ENCODE data around the gene CPNE1.
A peak's percentile ranks its signal among the peaks of the same experiment; 100 is the strongest.
"Not testable (repeated sequence)": the region's sequence is repeated elsewhere in the genome, so short reads cannot be mapped to it uniquely, and the experiment has no call there.

The CPNE1 gene

DNA sequence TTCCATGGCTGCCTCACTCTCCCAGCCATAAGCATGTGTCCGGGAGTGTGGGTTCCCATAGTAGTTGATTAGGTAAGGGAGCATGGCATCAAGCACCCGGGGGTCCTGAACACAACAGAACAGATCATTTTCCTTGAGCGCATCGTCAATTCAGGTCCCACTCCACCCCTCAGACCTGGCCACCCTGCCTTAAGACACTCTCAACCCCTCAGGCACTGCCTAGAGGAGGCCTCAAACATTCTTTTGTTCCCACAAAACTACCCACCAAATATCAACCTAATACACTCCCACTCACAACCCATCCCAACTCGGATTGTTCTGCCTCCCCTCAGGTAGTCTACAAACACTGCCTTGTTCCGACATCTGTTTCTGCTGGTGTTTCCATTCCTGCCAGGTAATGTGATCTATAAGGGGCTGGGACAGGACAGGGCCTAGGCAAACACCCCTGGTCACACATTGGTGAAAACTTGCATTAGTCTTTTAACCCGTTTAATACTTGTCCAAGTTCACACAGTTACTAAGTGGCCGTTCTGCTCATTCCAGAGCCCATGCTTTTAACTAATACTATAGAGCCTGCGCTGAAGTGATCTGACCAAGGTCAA is 33.1 kb upstream of the CPNE1 start:
- DNase-seq, result no peak

GRCh38 chr20:35695978-35696377 is 31.3 kb upstream of the CPNE1 start:
- no peak for DNase-seq

GRCh38 chr20:35695245-35695749 is 30.6 kb upstream of the CPNE1 start:
- no peak for DNase-seq

DNA sequence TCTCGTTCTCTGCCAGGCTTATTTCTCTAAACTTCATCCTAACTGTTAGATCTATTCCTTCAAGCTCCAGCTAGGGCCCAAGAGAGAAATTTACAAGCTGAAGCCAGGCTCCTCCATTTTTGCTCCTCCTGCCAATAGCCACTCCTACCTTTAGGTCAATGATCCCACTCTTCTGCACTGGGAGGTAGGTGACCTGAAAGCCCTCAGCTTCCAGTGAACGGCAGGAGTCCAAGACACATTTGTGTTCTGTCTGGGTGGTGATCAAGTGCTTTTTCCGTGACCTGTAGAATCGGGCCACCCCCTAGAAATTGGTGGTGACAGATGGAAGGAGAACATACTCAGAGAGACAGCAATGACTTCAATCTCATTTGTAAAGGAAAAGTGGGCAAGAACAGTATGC is 25.6 kb upstream of the CPNE1 start:
- DNase-seq, result no peak

GRCh38 chr20:35686872-35687271 is 22.2 kb upstream of the CPNE1 start:
- not testable (repeated sequence) for DNase-seq

DNA sequence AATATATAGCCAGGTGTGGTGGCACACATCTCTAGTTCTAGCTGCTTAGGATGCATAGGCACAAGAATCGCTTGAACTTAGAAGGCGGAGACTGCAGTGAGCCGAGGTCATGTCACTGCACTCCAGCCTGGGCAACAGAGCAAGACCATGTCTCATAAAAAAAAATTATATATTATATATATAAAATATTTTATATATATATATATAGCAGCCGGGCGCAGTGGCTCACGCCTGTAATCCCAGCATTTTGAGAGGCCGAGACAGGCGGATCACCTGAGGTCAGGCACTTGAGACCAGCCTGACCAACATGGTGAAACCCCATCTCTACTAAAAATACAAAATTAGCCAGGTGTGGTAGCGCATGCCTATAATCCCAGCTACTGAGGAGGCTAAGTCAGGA is 20.7 kb upstream of the CPNE1 start:
- DNase-seq, result not testable (repeated sequence)

DNA sequence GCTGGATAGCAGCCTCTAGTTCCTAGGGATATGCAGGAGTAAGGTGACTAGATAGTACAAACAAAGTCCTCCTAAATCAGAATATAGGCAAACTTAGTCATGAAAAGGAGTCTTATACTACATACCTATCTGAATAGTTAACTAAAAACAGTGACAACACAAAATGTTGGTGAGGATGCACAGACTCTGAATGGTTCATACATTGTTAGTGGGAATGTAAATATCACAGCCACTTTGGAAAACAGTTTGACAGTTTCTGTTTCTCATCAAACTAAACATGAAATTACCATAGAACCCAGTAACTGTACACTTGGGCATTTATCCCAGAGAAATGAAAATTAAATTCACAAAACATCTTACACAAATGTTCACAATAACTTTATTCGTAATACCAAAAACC is 17.3 kb upstream of the CPNE1 start:
- DNase-seq, result no peak

DNA sequence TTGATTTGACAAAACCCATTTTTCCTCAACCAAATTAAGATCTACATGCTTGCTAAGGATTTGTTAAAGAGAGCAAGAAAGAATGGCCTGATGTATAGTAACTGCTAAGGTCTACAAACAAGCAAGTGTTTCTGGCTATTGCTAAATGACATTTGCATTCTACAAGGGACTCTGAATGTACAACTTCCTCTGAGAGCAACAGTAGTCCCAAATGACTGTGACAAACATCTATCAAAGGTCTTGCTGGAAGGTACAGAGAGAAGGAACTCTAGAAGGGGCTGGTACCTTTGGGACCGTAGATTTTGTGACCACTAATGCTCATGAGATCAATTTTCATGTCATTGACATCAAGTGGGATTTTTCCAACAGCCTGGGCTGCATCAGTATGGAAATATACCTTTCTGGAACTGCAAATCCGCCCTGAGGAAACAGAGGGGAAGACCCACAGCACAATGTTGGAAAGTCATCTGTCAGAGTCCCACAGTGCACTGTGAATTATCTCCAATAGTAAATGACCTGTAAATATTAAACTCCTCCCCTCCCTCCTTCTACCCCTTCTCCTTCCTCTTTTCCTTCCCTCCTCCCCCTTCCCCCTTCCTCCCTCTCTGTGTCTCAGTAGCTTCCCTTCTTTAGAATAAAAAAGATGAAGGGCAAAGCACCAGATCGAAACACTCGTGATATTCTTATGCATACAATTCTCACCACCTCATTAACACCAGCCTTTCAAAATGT is 15.9 kb upstream of the CPNE1 start:
- no peak for DNase-seq

DNA sequence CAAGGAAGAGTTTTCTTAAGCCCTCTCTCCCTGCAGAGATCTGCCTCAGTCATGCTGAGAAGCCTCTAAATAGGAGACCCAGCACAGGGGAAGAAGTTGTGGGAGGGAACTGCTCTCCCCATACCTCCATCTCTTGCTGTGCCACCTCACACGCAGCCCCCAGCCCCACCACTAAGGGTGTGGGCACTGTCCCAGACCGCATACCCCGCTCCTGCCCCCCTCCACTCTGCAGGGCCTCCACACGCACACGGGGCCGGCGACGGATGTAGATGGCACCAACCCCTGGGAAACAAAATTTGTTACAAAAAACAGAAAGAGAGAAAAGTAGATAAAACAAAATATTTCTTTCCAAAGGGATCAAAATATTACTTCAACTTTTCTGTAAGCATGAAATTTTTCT is 10.2 kb upstream of the CPNE1 start:
- DNase-seq, result no peak

DNA sequence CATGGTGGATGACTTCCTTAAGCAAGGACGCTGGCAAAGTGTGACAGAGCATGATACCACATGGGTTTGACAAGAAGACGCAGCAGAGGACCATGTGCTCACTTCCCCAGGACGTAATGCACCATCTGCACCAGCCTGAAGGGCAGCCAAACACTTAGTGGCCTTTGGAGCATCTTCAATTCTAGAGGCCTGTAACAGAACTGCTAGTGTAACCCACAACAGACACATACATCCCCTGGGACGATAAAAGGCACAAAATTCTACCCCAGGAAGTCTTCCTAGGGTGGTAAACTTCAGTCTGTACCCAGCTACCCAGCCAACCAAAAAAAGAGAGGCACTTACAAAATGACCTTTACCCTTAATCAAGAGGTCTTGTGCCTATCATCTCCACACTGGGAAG is 9.2 kb upstream of the CPNE1 start:
- no peak for DNase-seq

- no peak for DNase-seq
Observed at GRCh38 chr20:35669681-35670080, 5.0 kb upstream of the CPNE1 start.

DNA sequence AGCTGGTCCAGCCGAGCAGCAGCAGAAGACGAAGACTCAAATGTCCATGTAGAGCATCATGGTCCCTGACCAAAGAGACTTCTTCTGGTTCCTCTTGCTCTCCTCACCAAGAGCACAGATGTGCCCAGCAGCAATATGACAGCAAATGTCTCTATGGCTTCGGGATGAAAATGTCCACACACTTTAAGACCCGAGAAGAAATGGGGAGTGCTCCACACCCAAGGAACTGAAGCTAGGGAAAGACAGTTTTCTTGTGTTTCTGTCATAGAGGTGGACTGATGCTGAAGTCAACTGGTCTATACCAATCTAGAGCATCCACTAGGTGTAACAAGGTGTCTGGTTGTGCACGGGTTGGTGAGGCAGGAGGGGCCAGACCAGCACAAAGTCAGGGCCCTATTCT is 4.5 kb upstream of the CPNE1 start:
- no peak for DNase-seq

GRCh38 chr20:35665949-35666288 is 1.2 kb upstream of the CPNE1 start:
- DNase-seq, result no peak

DNA sequence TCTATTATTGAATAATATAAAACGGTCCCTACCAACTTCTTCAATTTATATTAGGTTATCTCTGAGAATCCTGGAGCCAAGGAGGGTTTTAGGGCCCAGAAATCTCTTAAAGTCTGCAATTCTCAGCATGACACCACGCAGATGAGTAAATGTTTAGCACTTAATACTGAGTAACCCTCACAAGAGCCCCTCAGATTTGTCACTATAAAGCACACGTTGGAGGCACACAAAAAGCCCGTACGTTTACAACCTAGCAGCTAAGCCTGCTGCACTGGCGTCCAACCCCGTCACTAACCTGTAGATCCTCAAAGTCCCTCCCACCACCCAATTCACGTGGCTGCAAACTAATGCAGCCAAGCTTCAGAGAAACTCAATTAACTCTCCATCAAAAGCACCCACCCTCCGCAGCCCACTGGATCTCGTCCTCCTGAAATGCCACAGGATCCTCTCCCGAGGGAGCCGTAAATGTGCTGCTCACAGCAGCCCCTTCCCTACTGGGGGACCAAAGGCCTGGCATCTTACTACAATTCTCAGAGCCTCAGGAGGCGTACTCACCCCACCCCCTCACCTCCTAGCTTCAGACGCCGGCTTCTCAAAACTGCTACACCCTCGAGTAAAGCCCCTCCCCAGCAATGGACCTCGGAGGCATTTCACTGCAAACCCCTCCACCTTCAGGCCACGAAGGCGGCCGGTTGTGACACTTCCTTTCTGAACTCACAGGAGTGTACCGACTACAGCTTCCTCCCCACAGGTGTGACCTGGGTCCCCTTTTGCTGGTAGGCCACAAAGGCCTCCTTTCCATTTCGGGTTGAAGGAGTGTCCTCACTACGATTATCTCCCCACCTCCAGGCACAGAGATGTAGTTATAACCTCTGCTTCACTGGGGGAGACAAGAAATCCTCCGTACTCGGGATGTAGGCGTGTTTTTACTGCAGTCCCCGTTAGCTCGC is 909 bp downstream of the CPNE1 start:
- DNase-seq, result peak in 1 of 2 experiments; percentile 13

DNA sequence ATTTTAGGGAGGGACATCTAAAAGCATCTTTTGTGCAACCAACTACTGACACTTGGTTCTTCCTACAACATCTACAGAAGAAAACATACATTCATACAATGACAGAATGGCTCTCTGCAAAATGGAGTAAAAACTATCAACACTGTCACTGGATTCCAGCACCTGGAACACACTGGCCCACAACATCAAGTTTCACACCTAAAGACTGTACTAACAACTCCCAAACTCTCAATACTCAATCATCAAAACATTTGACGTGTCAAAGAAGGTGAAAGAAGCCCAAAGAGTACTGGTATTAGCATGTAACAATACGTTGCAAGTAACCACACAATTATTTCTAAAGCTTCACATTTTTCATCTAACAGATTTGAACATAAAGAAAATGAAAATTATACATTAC is 2.1 kb downstream of the CPNE1 start:
- no peak for DNase-seq

GRCh38 chr20:35661908-35662307 is 2.8 kb downstream of the CPNE1 start:
- no peak for DNase-seq

GRCh38 chr20:35661053-35661452 is 3.6 kb downstream of the CPNE1 start:
- DNase-seq, result no peak

GRCh38 chr20:35660122-35660937 is 4.4 kb downstream of the CPNE1 start:
- DNase-seq, result no peak

DNA sequence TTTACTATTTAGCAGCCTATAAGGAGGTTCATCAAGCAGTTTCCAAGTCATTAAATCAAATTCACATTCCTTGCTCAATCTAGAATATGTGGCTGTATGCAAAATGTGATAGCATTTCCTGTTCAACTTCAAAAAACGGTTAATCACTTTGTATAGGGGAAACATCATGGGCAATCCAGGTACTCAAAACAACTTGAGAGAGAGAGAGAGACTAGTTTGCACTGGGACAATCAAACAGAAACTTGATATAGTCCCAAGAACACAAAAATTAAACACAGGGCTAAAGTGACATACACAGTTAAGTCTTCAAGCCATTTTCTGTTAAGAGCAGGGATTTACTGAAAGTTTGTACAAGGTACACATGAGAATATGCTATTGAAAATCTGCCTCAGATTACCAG is 7.4 kb downstream of the CPNE1 start:
- no peak for DNase-seq

GRCh38 chr20:35654415-35654814 is 10.3 kb downstream of the CPNE1 start:
- no peak for DNase-seq

DNA sequence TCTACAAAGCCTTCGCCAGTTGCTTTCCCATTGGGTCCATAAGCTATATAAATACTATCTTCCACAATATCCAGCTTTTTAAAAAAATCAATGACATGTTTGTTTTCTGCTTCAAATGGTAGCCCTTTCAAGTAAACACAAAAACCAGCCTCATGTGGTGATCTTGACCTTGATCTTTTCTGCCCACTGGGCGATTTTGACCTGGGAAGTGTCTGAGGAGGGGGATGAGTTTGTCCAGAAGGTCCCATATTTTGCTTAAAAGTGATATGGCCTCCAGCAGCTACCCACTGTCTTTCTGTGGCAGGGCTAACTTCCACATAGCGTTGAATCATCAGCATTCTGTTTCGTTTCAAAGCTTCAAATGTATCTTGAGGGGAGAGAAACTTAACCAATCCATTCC is 10.8 kb downstream of the CPNE1 start:
- DNase-seq, result no peak

DNA sequence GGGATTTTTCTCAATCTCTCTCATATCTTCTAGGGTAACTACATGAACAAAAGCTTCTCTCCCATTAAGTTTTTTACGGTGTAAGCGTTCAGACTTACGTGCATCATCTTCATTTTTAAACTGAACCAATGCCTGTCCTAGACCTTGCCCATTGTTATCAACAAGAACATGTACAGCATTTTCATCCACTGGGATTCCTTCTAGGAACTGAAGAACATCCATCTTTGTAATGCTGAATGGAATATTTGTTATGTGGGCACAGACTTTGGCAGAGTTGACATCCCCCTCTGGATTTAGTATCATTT is 11.3 kb downstream of the CPNE1 start:
- DNase-seq, result no peak
